DND-41 (cell line): ENCODE data around the gene FAM83F.

Experiments used
- ATAC-seq: fragments of 200-7000 bp; cut with Tn5 transposase; 3 replicates; pipeline ENCODE4 v1.9.1; 2021; ENCODE audit warnings: low read depth; ENCODE audit not compliant: insufficient read depth
- DNase-seq: peaks from one replicate; pipeline ENCODE4 v3.0.0-alpha.2; 2020
- H2AFZ ChIP-seq: 2 replicates; pipeline ENCODE4 v1.6.0; 2012; ENCODE audit warnings: low read depth, low read length
- H3K27ac ChIP-seq: 2 replicates; pipeline ENCODE4 v1.5.1; 2012; ENCODE audit warnings: low read length, inconsistent platforms
- H3K27me3 ChIP-seq: fragments of 200-600 bp; sonication (generic); 2 replicates; pipeline ENCODE4 v1.6.0; 2012; ENCODE audit warnings: low read length, mild to moderate bottlenecking, inconsistent platforms; ENCODE audit not compliant: insufficient read depth, poor library complexity
- H3K36me3 ChIP-seq: 2 replicates; pipeline ENCODE4 v1.5.1; 2012; ENCODE audit warnings: low read length, inconsistent platforms; ENCODE audit not compliant: insufficient read depth
- H3K4me1 ChIP-seq: 2 replicates; pipeline ENCODE4 v1.5.1; 2012; ENCODE audit warnings: mild to moderate bottlenecking, low read length; ENCODE audit not compliant: insufficient read depth
- H3K4me2 ChIP-seq: 2 replicates; pipeline ENCODE4 v1.6.0; 2012; ENCODE audit warnings: mild to moderate bottlenecking, moderate library complexity, low read length, inconsistent platforms; ENCODE audit not compliant: insufficient read depth
- H3K4me3 ChIP-seq, 2 experiments: fragments of 200-600 bp in 1 of 2; shearing (Covaris generic) in 1 of 2; 2 replicates each; pipeline ENCODE4 v1.5.1; 2012 to 2016; ENCODE audit warnings: inconsistent platforms in 2 of 2, low read length in 2 of 2, mild to moderate bottlenecking in 2 of 2, low read depth in 1 of 2, moderate library complexity in 1 of 2
- H3K79me2 ChIP-seq: 2 replicates; pipeline ENCODE4 v1.6.0; 2012; ENCODE audit warnings: low read length, inconsistent platforms; ENCODE audit not compliant: insufficient read depth
- H3K9ac ChIP-seq: 2 replicates; pipeline ENCODE4 v1.6.0; 2012; ENCODE audit warnings: low read depth, mild to moderate bottlenecking, inconsistent platforms, low read length, moderate library complexity
- H3K9me3 ChIP-seq: 2 replicates; pipeline ENCODE4 v1.5.1; 2012; ENCODE audit warnings: low read length, moderate library complexity, mild to moderate bottlenecking, inconsistent platforms; ENCODE audit not compliant: insufficient read depth, severe bottlenecking
- H4K20me1 ChIP-seq: 2 replicates; pipeline ENCODE4 v1.6.0; 2012; ENCODE audit warnings: low read length; ENCODE audit not compliant: insufficient read depth
- EZH2 ChIP-seq: IDR thresholded peaks from 3 replicates; pipeline ENCODE4 v1.6.1; 2012; ENCODE audit warnings: borderline replicate concordance, low read depth, mild to moderate bottlenecking, moderate library complexity, low read length, inconsistent platforms; ENCODE audit not compliant: severe bottlenecking
- TF ChIP-seq, protein P1 (sequence below): IDR thresholded peaks from 2 replicates; pipeline ENCODE4 v1.5.1; 2012; ENCODE audit warnings: borderline replicate concordance, low read length, moderate library complexity, mild to moderate bottlenecking; ENCODE audit not compliant: poor library complexity, severe bottlenecking; ENCODE audit errors: extremely low read depth

The FAM83F gene

DNA sequence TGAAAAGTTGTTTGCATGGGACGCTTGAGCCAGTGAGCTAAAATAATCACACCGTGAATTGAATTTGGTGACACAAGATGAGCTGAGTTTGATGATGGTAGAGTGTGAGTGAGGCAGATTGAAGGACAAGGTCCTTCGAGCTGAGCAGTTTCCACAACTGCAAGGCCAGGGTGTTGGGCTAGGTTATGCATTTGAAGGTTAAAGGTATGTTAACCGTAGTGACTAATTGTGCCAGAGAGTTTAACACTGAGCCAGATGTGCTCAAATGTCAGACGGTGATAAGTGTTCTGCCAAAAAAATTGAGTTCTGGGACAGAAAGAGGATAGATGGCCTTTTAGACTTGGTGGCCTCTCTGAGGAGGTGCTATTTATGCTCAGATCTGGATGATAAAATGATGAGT, 89.5 kb downstream of the FAM83F start:
- H3K9me3 ChIP-seq, result no peaks in the 10 kb centered on the region
- TF ChIP-seq, protein P1, sequence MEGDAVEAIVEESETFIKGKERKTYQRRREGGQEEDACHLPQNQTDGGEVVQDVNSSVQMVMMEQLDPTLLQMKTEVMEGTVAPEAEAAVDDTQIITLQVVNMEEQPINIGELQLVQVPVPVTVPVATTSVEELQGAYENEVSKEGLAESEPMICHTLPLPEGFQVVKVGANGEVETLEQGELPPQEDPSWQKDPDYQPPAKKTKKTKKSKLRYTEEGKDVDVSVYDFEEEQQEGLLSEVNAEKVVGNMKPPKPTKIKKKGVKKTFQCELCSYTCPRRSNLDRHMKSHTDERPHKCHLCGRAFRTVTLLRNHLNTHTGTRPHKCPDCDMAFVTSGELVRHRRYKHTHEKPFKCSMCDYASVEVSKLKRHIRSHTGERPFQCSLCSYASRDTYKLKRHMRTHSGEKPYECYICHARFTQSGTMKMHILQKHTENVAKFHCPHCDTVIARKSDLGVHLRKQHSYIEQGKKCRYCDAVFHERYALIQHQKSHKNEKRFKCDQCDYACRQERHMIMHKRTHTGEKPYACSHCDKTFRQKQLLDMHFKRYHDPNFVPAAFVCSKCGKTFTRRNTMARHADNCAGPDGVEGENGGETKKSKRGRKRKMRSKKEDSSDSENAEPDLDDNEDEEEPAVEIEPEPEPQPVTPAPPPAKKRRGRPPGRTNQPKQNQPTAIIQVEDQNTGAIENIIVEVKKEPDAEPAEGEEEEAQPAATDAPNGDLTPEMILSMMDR, result no peak
- TF ChIP-seq EZH2, result no peak
- H3K4me2 ChIP-seq, result no peak overlapping the region
- H3K4me1 ChIP-seq, result no peaks in the 10 kb centered on the region
- H3K27me3 ChIP-seq, result no peaks in the 10 kb centered on the region
- no peaks in the 10 kb centered on the region for H3K36me3 ChIP-seq
- no peak for DNase-seq
- H3K27ac ChIP-seq, result no peak overlapping the region
- peaks cover 89% of the 10 kb centered on the region for H3K79me2 ChIP-seq
- no peak overlapping the region for H3K4me3 ChIP-seq
- H3K9ac ChIP-seq, result no peak overlapping the region
- H2AFZ ChIP-seq, result no peak overlapping the region
- no peak for ATAC-seq
- H4K20me1 ChIP-seq, result peaks cover 63% of the 10 kb centered on the region

DNA sequence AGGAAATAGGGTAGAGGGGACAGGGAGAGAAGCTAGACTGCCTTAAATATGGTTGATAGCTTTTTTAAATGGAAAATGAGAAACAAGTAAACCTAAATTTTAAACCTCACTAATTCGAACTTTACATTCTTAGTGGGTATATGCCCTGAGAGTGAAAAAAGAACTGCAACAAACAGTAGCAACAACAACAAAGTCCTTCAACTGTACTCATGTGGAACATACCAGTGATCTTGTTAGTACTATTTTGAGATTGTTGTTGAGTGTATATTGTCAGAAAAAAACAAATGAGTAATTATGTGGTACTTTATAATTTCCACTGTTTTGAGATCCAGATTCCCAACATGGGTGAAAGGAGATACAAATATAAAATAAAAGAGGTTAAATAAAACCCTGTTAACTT, 94.1 kb downstream of the FAM83F start:
- DNase-seq, result no peak
- no peak overlapping the region for H3K4me2 ChIP-seq
- no peaks in the 10 kb centered on the region for H3K9me3 ChIP-seq
- no peak for TF ChIP-seq EZH2
- TF ChIP-seq, protein P1, result no peak
- no peak overlapping the region for H3K9ac ChIP-seq
- no peak overlapping the region for H3K27ac ChIP-seq
- H3K4me3 ChIP-seq, result no peak overlapping the region
- no peak overlapping the region for H2AFZ ChIP-seq
- no peaks in the 10 kb centered on the region for H3K27me3 ChIP-seq
- H4K20me1 ChIP-seq, result peaks cover 48% of the 10 kb centered on the region
- peaks cover 11% of the 10 kb centered on the region; the same call in 1 of the 2 replicates for H3K4me1 ChIP-seq
- no peaks in the 10 kb centered on the region for H3K36me3 ChIP-seq
- ATAC-seq, result no peak
- peaks cover 92% of the 10 kb centered on the region for H3K79me2 ChIP-seq
